PFSK-1 (cell line): ENCODE measurements around the gene CALU.

Experiments used
- FOXP2 ChIP-seq: optimal IDR thresholded peaks from 2 replicates; pipeline ENCODE3; 2011; ENCODE audit warnings: borderline replicate concordance, control low read depth, inconsistent platforms; ENCODE audit not compliant: insufficient read depth; ENCODE audit errors: extremely low read length, extremely low read depth
- POLR2AphosphoS5 ChIP-seq: IDR thresholded peaks from 2 replicates; pipeline ENCODE4 v1.6.1; 2012; ENCODE audit warnings: low read depth, mild to moderate bottlenecking, control low read depth, low read length, moderate library complexity
- REST ChIP-seq, 2 experiments: IDR thresholded peaks; 2 replicates each; pipeline versions ENCODE4 v1.6.1 to v1.8.0; 2011 to 2012; ENCODE audit warnings: low read depth in 2 of 2, low read length in 2 of 2, control low read depth in 1 of 2, inconsistent platforms in 1 of 2, mild to moderate bottlenecking in 1 of 2, moderate library complexity in 1 of 2; ENCODE audit not compliant: insufficient read depth in 1 of 2
- SIN3A ChIP-seq: IDR thresholded peaks from 2 replicates; pipeline ENCODE4 v1.6.1; 2012; ENCODE audit warnings: mild to moderate bottlenecking, low read length, moderate library complexity, borderline replicate concordance; ENCODE audit not compliant: insufficient read depth
- TAF1 ChIP-seq: IDR thresholded peaks from 2 replicates; pipeline ENCODE4 v1.6.1; 2012; ENCODE audit warnings: low read length, control low read depth, borderline replicate concordance; ENCODE audit not compliant: insufficient read depth

Gene CALU

GRCh38 chr7:128737441-128737840 is 1.7 kb upstream of the CALU start:
- no peak for TF ChIP-seq FOXP2
- no peak for TF ChIP-seq TAF1
- TF ChIP-seq REST (IDR thresholded peaks at IDR 0.05; ENCODE audit: insufficient read depth in 1 of 2, low read depth in 2 of 2, low read length in 2 of 2): no peak
- TF ChIP-seq POLR2AphosphoS5: no peak
- no peak for TF ChIP-seq SIN3A

- TF ChIP-seq POLR2AphosphoS5 (no peak), SIN3A (no peak), TAF1 (no peak), FOXP2 (no peak), REST (IDR thresholded peaks at IDR 0.05; ENCODE audit: insufficient read depth in 1 of 2, low read depth in 2 of 2, low read length in 2 of 2) (no peak)
Measured at GRCh38 chr7:128737867-128738385, 1.2 kb upstream of the CALU start.

- TF ChIP-seq POLR2AphosphoS5 (no peak), SIN3A (0 out of 2 replicates have a peak, but pooled peaks have one; percentile 36)
Measured at GRCh38 chr7:128738570-128739047, 550 bp upstream of the CALU start.

- TF ChIP-seq REST (IDR thresholded peaks at IDR 0.05; ENCODE audit: insufficient read depth in 1 of 2, low read depth in 2 of 2, low read length in 2 of 2): no peak
- no peak for TF ChIP-seq TAF1
- TF ChIP-seq POLR2AphosphoS5: no peak
- TF ChIP-seq FOXP2: no peak
- TF ChIP-seq SIN3A: no peak
Measured at GRCh38 chr7:128739990-128740682, 977 bp downstream of the CALU start.

GRCh38 chr7:128740996-128741395 is 1.8 kb downstream of the CALU start:
- no peak for TF ChIP-seq TAF1
- TF ChIP-seq FOXP2: no peak
- TF ChIP-seq SIN3A: no peak
- TF ChIP-seq POLR2AphosphoS5: 0 out of 2 replicates have a peak, but pooled peaks have one; percentile 25

- no peak for TF ChIP-seq SIN3A
- no peak for TF ChIP-seq FOXP2
- no peak for TF ChIP-seq TAF1
- TF ChIP-seq REST (IDR thresholded peaks at IDR 0.05; ENCODE audit: insufficient read depth in 1 of 2, low read depth in 2 of 2, low read length in 2 of 2): no peak
- TF ChIP-seq POLR2AphosphoS5: no peak
Measured at GRCh38 chr7:128741491-128741890, 2.3 kb downstream of the CALU start.
